GM18909 (cell line): ENCODE results near the gene N4BP2L1.

Experiments
- ATAC-seq: cut with Tn5 transposase; IDR thresholded peaks from one replicate; pipeline ENCODE4 v1.9.1; 2021; ENCODE audit warnings: mild to moderate bottlenecking; ENCODE audit not compliant: unreplicated experiment, poor library complexity

Gene N4BP2L1

GRCh38 chr13:32427852-32428580 is at the start of gene N4BP2L1:
N4BP2L1 (minus strand) TSS chr13:32428130; CDS start chr13:32428082, 48 bp downstream.
- ATAC-seq: peak; percentile 80

- ATAC-seq: no peak
These were observed 49.0 kb upstream of the N4BP2L1 start for GRCh38 chr13:32476892-32477291.

GRCh38 chr13:32476021-32476731 is 48.2 kb upstream of the N4BP2L1 start:
- no peak for ATAC-seq

- ATAC-seq: no peak
These were observed 47.3 kb upstream of the N4BP2L1 start for GRCh38 chr13:32474999-32475792.

- ATAC-seq: no peak
These were observed 45.7 kb upstream of the N4BP2L1 start for GRCh38 chr13:32473650-32474049.

GRCh38 chr13:32472194-32472621 is 44.3 kb upstream of the N4BP2L1 start:
- ATAC-seq: peak; percentile 76

DNA sequence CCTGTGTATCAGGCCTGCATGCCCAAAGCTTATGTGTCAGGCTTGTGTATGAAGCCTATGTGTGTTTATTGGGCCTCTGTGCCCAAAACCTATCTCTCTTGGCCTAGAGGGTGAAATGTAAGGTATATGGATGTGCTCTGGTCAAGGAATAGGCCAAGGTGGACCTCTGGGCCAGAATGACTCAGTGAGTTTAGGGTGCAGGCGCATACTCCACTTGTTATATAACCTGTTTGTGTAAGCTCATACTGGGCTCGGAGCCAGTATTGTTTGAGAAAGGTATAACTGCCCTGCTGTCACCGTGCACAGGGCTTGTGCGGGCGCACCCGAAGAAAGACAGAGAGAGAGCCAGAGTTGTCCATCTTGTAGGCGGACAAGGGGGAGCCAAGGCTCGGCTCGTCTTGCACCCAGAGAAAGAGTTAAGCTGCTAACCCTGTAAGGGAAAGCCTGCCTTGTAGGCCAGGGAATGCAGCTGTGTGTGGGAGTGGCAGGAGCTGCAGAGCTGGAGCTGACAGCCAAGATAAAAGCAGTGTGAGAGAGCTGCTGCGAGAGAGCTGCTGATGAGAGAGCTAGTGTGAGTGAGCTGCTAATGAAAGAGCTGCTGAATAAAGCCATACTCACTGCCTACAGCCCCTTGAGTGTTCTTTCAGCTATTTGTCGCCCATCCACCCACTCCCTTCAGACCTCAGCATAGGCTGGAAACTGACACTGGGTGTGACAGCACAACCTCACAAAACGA is 43.4 kb upstream of the N4BP2L1 start:
- no peak for ATAC-seq

DNA sequence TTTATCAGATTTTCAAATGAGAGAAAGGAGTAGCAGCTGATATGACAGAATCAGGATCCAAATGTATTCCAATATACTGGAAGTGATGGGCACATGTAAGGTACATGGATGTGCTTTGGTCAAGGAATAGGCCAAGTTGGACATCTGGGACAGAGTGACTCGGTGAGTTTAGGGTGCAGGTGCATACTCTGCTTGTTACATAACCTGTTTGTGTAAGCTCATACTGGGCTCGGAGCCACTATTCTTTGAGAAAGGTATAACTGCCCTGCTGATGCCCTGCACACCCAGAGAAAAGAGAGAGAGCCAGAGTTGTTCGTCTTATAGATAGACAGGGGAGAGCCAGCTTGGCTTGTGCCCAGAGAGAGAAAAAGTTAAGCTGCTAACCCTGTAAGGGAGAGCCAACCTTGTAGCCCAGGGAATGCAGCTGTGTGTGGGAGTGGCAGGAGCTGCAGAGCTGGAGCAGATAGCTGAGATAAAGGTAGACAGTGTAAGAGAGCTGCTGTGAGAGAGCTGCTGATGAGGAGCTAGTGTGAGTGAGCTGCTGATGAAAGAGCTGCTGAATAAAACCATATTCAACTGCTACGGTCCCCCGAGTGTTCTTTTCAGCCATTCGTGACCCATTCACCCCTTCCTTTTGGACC is 40.7 kb upstream of the N4BP2L1 start:
- ATAC-seq: no peak

DNA sequence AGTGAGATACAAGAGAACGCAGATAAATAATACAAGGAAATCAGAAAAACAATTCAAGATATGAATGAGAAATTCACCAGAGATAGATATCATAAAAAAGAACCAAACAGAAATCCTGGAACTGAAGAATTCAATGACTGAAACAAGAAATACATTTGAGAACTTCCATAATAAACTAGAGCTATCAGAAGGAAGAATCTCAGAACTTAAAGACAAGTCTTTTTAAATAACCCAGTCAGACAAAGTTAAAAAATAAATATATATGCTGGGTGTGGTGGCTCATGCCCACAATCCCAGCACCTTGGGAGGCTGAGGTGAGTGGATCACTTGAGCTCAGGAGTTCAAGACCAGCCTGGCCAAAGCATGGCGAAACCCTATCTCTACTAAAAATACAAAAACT is 28.7 kb upstream of the N4BP2L1 start:
- no peak for ATAC-seq

DNA sequence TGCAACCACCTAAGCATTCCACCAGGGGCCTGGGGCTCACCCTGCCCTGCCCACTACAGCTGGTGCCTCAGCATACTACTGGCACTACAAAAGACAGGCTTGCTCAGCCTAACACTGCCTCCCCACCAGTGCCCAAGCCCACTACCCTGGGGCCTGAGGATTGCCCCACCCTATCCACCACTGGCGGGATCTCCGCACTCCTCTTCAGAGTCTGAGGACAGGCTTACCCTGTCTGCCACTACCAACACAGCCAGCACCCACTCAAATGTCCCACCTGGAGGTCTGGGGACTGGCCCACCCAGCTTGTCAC is 27.6 kb upstream of the N4BP2L1 start:
- no peak for ATAC-seq

- ATAC-seq: no peak
These were observed 27.1 kb upstream of the N4BP2L1 start for GRCh38 chr13:32454886-32455593.

DNA sequence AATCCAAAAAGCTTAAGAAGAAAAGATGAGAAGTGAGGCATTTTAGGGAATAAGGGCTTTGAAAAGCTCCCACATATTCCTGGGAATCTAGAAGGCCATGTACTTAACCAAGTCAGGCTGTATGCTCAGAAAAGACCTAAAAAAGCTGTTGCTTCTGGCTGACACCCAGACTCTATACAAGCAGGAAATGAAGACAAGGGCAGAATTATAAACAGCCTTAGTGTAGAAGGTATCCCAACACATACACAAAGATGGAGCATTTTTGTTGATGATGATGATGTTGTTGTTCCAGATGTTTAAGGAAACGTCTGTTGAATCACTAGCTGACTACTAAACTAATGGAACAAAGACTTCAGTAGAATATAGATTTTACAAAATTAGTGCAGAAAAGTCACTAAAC is 26.1 kb upstream of the N4BP2L1 start:
- no peak for ATAC-seq

GRCh38 chr13:32448972-32449371 is 21.0 kb upstream of the N4BP2L1 start:
- ATAC-seq: no peak

DNA sequence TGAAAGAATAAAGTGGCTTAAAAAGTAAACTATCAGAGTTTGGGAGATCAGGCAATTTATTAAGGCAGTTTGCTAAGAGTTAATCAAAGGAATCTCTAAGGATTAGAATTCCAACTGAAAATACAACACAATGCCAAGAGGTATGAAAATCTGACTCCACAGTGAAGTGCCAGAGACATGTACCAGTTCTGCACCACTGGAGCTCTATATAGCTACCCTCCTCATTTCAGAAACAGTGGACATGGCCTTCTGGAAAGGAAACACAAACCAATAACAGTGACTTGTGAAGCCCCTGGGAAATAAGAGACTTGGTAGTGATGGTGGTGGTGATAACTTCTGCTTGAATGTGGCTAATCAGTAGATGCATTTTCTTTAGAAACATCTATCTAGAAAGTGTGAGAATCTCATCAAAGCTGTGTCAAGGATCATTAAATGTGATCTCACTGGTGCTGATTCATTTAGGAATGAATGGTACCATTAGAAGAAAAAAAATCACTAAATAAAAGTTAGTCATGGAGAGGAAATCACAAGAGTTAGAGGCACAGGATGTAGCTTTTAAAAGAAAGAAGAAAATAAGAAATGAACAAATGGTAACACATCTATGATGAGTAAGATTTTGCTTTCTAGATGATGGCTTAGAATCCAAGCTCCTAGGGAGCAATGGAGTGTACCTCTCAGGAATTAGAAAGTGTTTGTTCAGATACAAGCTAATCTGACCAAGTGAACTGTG is 20.1 kb upstream of the N4BP2L1 start:
- ATAC-seq: no peak

- no peak for ATAC-seq
These were observed 19.0 kb upstream of the N4BP2L1 start for GRCh38 chr13:32446773-32447465.

DNA sequence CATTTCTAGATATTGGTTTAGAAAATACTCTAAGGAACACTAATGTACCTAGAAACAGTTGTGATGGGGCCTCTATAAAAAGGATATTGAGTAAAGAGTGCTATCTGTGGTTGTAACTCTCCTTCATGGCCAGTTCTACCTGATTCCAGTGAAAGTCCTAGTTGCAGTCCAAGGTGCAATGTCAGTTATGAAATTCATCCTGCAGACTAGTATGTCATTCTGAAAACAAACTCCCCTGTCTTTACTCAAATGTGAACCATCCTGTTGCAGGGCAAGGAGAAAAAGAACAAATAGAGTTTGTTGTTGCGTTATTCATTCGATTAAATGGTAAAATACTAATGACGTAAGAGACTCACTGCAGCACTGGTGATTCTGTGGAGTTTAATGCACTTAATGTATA is 18.3 kb upstream of the N4BP2L1 start:
- no peak for ATAC-seq

- ATAC-seq: no peak
These were observed 17.5 kb upstream of the N4BP2L1 start for GRCh38 chr13:32445461-32445860.

DNA sequence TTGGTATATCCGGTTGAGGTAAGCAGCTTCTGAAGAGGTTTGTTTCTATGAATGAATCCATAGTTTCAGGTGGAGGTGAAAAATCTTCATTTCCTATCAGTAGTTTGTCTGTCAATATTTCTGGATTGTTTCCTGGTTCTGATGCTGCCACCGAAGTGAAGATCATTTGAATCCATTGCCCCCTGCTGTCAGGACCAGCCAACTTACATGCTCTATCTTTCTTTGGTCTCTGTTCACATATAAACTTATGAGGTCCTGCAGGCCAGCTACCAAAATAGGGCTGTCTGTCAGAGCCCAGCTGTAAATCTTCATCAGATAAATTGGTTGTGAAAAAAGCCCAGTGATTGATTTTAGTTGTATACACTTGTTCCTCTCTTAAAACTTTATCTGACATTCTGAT is 15.2 kb upstream of the N4BP2L1 start:
- peak; percentile 76 for ATAC-seq
